Endothelial cell (in vitro differentiated cells): ENCODE results near the gene IGLON5. TPM values are rescaled to one million over a fixed set of nuclear protein-coding genes. Genes with fewer than 3 reads are reported as not detected.

Experiments used
- DNase-seq: peaks from one replicate; pipeline ENCODE4 v3.0.0; 2021; ENCODE audit warnings: low spot score
- H3K27ac Mint-ChIP-seq: one replicate; pipeline ENCODE4 v1.8.0; 2021; ENCODE audit warnings: mixed read lengths, inconsistent platforms; ENCODE audit not compliant: unreplicated experiment
- H3K27me3 Mint-ChIP-seq: one replicate; pipeline ENCODE4 v1.8.0; 2021; ENCODE audit warnings: mild to moderate bottlenecking, moderate library complexity, mixed read lengths, inconsistent platforms; ENCODE audit not compliant: unreplicated experiment
- H3K36me3 Mint-ChIP-seq: one replicate; pipeline ENCODE4 v1.8.0; 2021; ENCODE audit warnings: mild to moderate bottlenecking, low read depth, mixed read lengths, inconsistent platforms; ENCODE audit not compliant: unreplicated experiment
- H3K4me1 Mint-ChIP-seq: one replicate; pipeline ENCODE4 v1.8.0; 2021; ENCODE audit warnings: mild to moderate bottlenecking, mixed read lengths, inconsistent platforms; ENCODE audit not compliant: unreplicated experiment
- H3K4me3 Mint-ChIP-seq: one replicate; pipeline ENCODE4 v1.8.0; 2021; ENCODE audit warnings: mild to moderate bottlenecking, mixed read lengths, inconsistent platforms; ENCODE audit not compliant: unreplicated experiment
- H3K9me3 Mint-ChIP-seq: one replicate; pipeline ENCODE4 v1.8.0; 2021; ENCODE audit warnings: mixed read lengths, inconsistent platforms; ENCODE audit not compliant: unreplicated experiment
- CTCF ChIP-seq: fragments of 200-600 bp; sonication (generic); IDR thresholded peaks from one replicate; pipeline ENCODE4 v1.5.0; 2021; ENCODE audit warnings: antibody characterized with exemption; ENCODE audit not compliant: unreplicated experiment
- total RNA-seq: library from RNA; stranded (reverse); fragmentation: NEBNext Ultra II Directional; extraction: Animal tissue kit (Norgen Biotek cat#: 25700); gene quantifications from one replicate; pipeline ENCODE4 v1.2.1, GENCODE V29; 2021; ENCODE audit not compliant: unreplicated experiment

The IGLON5 gene
- total RNA-seq, 1 donor from 2014 or later, result 114 TPM

- H3K27me3 Mint-ChIP-seq, result peaks cover 8% of the 10 kb centered on the region
- H3K4me1 Mint-ChIP-seq, result peaks cover 12% of the 10 kb centered on the region
- DNase-seq, result no peak
- no peak overlapping the region for H3K4me3 Mint-ChIP-seq
- no peaks in the 10 kb centered on the region for H3K9me3 Mint-ChIP-seq
- peaks cover 11% of the 10 kb centered on the region for H3K36me3 Mint-ChIP-seq
- no peak for TF ChIP-seq CTCF
- peak overlapping the region; percentile 24 for H3K27ac Mint-ChIP-seq
Observed at GRCh38 chr19:51354103-51354741, 42.8 kb downstream of the IGLON5 start.

- H3K36me3 Mint-ChIP-seq, result peaks cover 11% of the 10 kb centered on the region
- peaks cover 12% of the 10 kb centered on the region for H3K4me1 Mint-ChIP-seq
- H3K27me3 Mint-ChIP-seq, result peaks cover 8% of the 10 kb centered on the region
- H3K4me3 Mint-ChIP-seq, result no peak overlapping the region
- H3K9me3 Mint-ChIP-seq, result no peaks in the 10 kb centered on the region
- peak; percentile 46 for DNase-seq
- H3K27ac Mint-ChIP-seq, result peak overlapping the region; percentile 34
- no peak for TF ChIP-seq CTCF
Observed at GRCh38 chr19:51354742-51355148, 43.3 kb downstream of the IGLON5 start.

- Mint-ChIP-seq H3K4me3 (no peak overlapping the region), H3K36me3 (peaks cover 11% of the 10 kb centered on the region), H3K9me3 (no peaks in the 10 kb centered on the region), H3K4me1 (peaks cover 12% of the 10 kb centered on the region), H3K27ac (no peak overlapping the region), H3K27me3 (peaks cover 6% of the 10 kb centered on the region)
- DNase-seq, result no peak
- TF ChIP-seq CTCF, result no peak
Observed at GRCh38 chr19:51356159-51356801, 44.8 kb downstream of the IGLON5 start.

GRCh38 chr19:51357952-51358351, 46.5 kb downstream of the IGLON5 start:
- Mint-ChIP-seq H3K9me3 (no peaks in the 10 kb centered on the region), H3K36me3 (no peaks in the 10 kb centered on the region), H3K4me3 (no peak overlapping the region), H3K27ac (no peak overlapping the region), H3K4me1 (peaks cover 12% of the 10 kb centered on the region), H3K27me3 (peaks cover 3% of the 10 kb centered on the region)
- TF ChIP-seq CTCF, result no peak
- DNase-seq, result no peak

- H3K27me3 Mint-ChIP-seq, result peaks cover 3% of the 10 kb centered on the region
- H3K4me1 Mint-ChIP-seq, result peaks cover 11% of the 10 kb centered on the region
- no peak overlapping the region for H3K4me3 Mint-ChIP-seq
- TF ChIP-seq CTCF, result no peak
- H3K36me3 Mint-ChIP-seq, result no peaks in the 10 kb centered on the region
- H3K27ac Mint-ChIP-seq, result no peak overlapping the region
- no peaks in the 10 kb centered on the region for H3K9me3 Mint-ChIP-seq
- no peak for DNase-seq
Observed at GRCh38 chr19:51359294-51359693, 47.9 kb downstream of the IGLON5 start.
